GM18505 (cell line): ENCODE data around the gene PPP3CB.
"Not testable (repeated sequence)": the region's sequence is repeated elsewhere in the genome, so short reads cannot be mapped to it uniquely, and the experiment has no call there.

Source experiments
- ATAC-seq: cut with Tn5 transposase; IDR thresholded peaks from one replicate; pipeline ENCODE4 v1.9.1; 2021; ENCODE audit not compliant: unreplicated experiment
- POLR2A ChIP-seq: IDR thresholded peaks from 4 replicates; pipeline ENCODE4 v1.6.1; 2011; ENCODE audit warnings: borderline replicate concordance; ENCODE audit not compliant: insufficient read depth, insufficient read length; ENCODE audit errors: extremely low read depth

Gene PPP3CB

GRCh38 chr10:73423309-73423708, 72.5 kb downstream of the PPP3CB start:
- no peak for ATAC-seq
- TF ChIP-seq POLR2A: no peak

GRCh38 chr10:73416571-73416970, 79.3 kb downstream of the PPP3CB start:
- ATAC-seq: no peak
- no peak for TF ChIP-seq POLR2A

- TF ChIP-seq POLR2A: no peak
- peak; percentile 20 for ATAC-seq
These were observed 81.4 kb downstream of the PPP3CB start for GRCh38 chr10:73414230-73414945.

- peak; percentile 83 for ATAC-seq
- TF ChIP-seq POLR2A: peak; percentile 74
These were observed 82.1 kb downstream of the PPP3CB start, which contains the start of gene ANXA7 for GRCh38 chr10:73413528-73414229. ANXA7 (minus strand) TSS chr10:73414058; CDS start chr10:73400856, 13,202 bp downstream.

- no peak for TF ChIP-seq POLR2A
- ATAC-seq: peak; percentile 15
These were observed 82.7 kb downstream of the PPP3CB start for GRCh38 chr10:73413108-73413527.

GRCh38 chr10:73410897-73411296, 84.9 kb downstream of the PPP3CB start:
- TF ChIP-seq POLR2A: no peak
- ATAC-seq: no peak

- TF ChIP-seq POLR2A: no peak
- ATAC-seq: no peak
These were observed 86.8 kb downstream of the PPP3CB start for GRCh38 chr10:73408978-73409521.

- no peak for TF ChIP-seq POLR2A
- ATAC-seq: no peak
These were observed 87.8 kb downstream of the PPP3CB start for GRCh38 chr10:73408061-73408460.

GRCh38 chr10:73407495-73407894, 88.3 kb downstream of the PPP3CB start:
- no peak for TF ChIP-seq POLR2A
- ATAC-seq: no peak

- no peak for TF ChIP-seq POLR2A
- ATAC-seq: no peak
These were observed 89.0 kb downstream of the PPP3CB start for GRCh38 chr10:73406846-73407245.

GRCh38 chr10:73405556-73405955, 90.3 kb downstream of the PPP3CB start:
- no peak for ATAC-seq
- TF ChIP-seq POLR2A: no peak

GRCh38 chr10:73404690-73405089, 91.1 kb downstream of the PPP3CB start:
- no peak for ATAC-seq
- no peak for TF ChIP-seq POLR2A

GRCh38 chr10:73401636-73402035, 94.2 kb downstream of the PPP3CB start:
- TF ChIP-seq POLR2A: no peak
- no peak for ATAC-seq

GRCh38 chr10:73399063-73399462, 96.8 kb downstream of the PPP3CB start:
- TF ChIP-seq POLR2A: no peak
- ATAC-seq: no peak

- TF ChIP-seq POLR2A: no peak
These were observed 97.8 kb downstream of the PPP3CB start for GRCh38 chr10:73398024-73398423.

GRCh38 chr10:73394325-73394724, 101.5 kb downstream of the PPP3CB start:
- not testable (repeated sequence) for ATAC-seq

More at GRCh38 chr10:73398024-73398423, 97.8 kb downstream of the PPP3CB start:
- no peak for ATAC-seq
